Central memory CD8-positive, alpha-beta T cell (primary cell): ENCODE measurements around the gene IPCEF1.

ENCODE experiments used
- ATAC-seq: fragments of 150-1000 bp; cut with Tn5 transposase; replicated peaks from 2 replicates; pipeline ENCODE4 v1.10.0; 2022; ENCODE audit warnings: mild to moderate bottlenecking, moderate FRiP score, moderate number of reproducible peaks; ENCODE audit not compliant: poor library complexity, severe bottlenecking; ENCODE audit errors: extremely low read depth
- DNase-seq, 2 donors: peaks; one replicate each; pipeline ENCODE4 v3.0.0; 2021; ENCODE audit warnings: low spot score in 2 of 2
- H3K27ac Mint-ChIP-seq: one replicate; pipeline ENCODE4 v1.8.0; 2022; ENCODE audit warnings: low read depth, mild to moderate bottlenecking, moderate library complexity, mixed read lengths
- H3K27me3 Mint-ChIP-seq: one replicate; pipeline ENCODE4 v1.8.0; 2022; ENCODE audit warnings: mixed read lengths
- H3K36me3 Mint-ChIP-seq: one replicate; pipeline ENCODE4 v1.8.0; 2022; ENCODE audit warnings: mild to moderate bottlenecking, moderate library complexity, mixed read lengths; ENCODE audit not compliant: insufficient read depth
- H3K4me1 Mint-ChIP-seq: one replicate; pipeline ENCODE4 v1.8.0; 2022; ENCODE audit warnings: mixed read lengths
- H3K4me3 Mint-ChIP-seq: one replicate; pipeline ENCODE4 v1.8.0; 2022; ENCODE audit warnings: mild to moderate bottlenecking, moderate library complexity, mixed read lengths
- H3K9me3 Mint-ChIP-seq: one replicate; pipeline ENCODE4 v1.8.0; 2022; ENCODE audit warnings: mixed read lengths

Gene IPCEF1

GRCh38 chr6:154356690-154357089 lies at the start of gene IPCEF1:
Gene IPCEF1 (minus strand): TSS chr6:154356803. CDS start chr6:154265947, 90,856 bp downstream.
- H3K36me3 Mint-ChIP-seq: no peaks in the 10 kb centered on the region
- H3K27ac Mint-ChIP-seq: no peak within 1 kb of the TSS
- DNase-seq (no peak), ATAC-seq (peak; percentile 19)
- H3K9me3 Mint-ChIP-seq: peaks cover 7% of the 10 kb centered on the region
- H3K27me3 Mint-ChIP-seq: peaks cover 50% of the 10 kb centered on the region
- no peak within 1 kb of the TSS for H3K4me3 Mint-ChIP-seq
- H3K4me1 Mint-ChIP-seq: peaks cover 6% of the 10 kb centered on the region

GRCh38 chr6:154406301-154406700 lies 49.7 kb upstream of the IPCEF1 start:
- H3K4me1 Mint-ChIP-seq: no peaks in the 10 kb centered on the region
- no peak overlapping the region for H3K27ac Mint-ChIP-seq
- no peaks in the 10 kb centered on the region for H3K9me3 Mint-ChIP-seq
- H3K36me3 Mint-ChIP-seq: no peaks in the 10 kb centered on the region
- peaks cover 19% of the 10 kb centered on the region for H3K27me3 Mint-ChIP-seq
- no peak overlapping the region for H3K4me3 Mint-ChIP-seq
- DNase-seq (no peak), ATAC-seq (no peak)

GRCh38 chr6:154404791-154405400 lies 48.3 kb upstream of the IPCEF1 start:
- Mint-ChIP-seq H3K4me1 (no peaks in the 10 kb centered on the region), H3K27me3 (peaks cover 7% of the 10 kb centered on the region), H3K27ac (no peak overlapping the region), H3K4me3 (no peak overlapping the region), H3K9me3 (no peaks in the 10 kb centered on the region), H3K36me3 (no peaks in the 10 kb centered on the region)
- ATAC-seq (no peak), DNase-seq (no peak)

GRCh38 chr6:154403788-154404187 lies 47.2 kb upstream of the IPCEF1 start:
- Mint-ChIP-seq H3K27me3 (peaks cover 7% of the 10 kb centered on the region), H3K9me3 (no peaks in the 10 kb centered on the region)
- DNase-seq: no peak

GRCh38 chr6:154402081-154402780 lies 45.6 kb upstream of the IPCEF1 start:
- peaks cover 7% of the 10 kb centered on the region for H3K27me3 Mint-ChIP-seq
- no peak for ATAC-seq
- H3K36me3 Mint-ChIP-seq: no peaks in the 10 kb centered on the region

More at GRCh38 chr6:154403788-154404187, 47.2 kb upstream of the IPCEF1 start:
- ATAC-seq: no peak
- Mint-ChIP-seq H3K36me3 (no peaks in the 10 kb centered on the region), H3K4me3 (no peak overlapping the region), H3K27ac (no peak overlapping the region), H3K4me1 (no peaks in the 10 kb centered on the region)

GRCh38 chr6:154399097-154399496 lies 42.5 kb upstream of the IPCEF1 start:
- Mint-ChIP-seq H3K4me1 (no peaks in the 10 kb centered on the region), H3K9me3 (no peaks in the 10 kb centered on the region), H3K36me3 (no peaks in the 10 kb centered on the region), H3K4me3 (no peak overlapping the region), H3K27me3 (peaks cover 10% of the 10 kb centered on the region), H3K27ac (no peak overlapping the region)
- DNase-seq (no peak), ATAC-seq (no peak)

More at GRCh38 chr6:154402081-154402780, 45.6 kb upstream of the IPCEF1 start:
- H3K4me3 Mint-ChIP-seq: no peak overlapping the region
- no peak for DNase-seq
- H3K9me3 Mint-ChIP-seq: no peaks in the 10 kb centered on the region
- no peak overlapping the region for H3K27ac Mint-ChIP-seq
- H3K4me1 Mint-ChIP-seq: no peaks in the 10 kb centered on the region

GRCh38 chr6:154397491-154398195 lies 41.0 kb upstream of the IPCEF1 start:
- no peak overlapping the region for H3K4me3 Mint-ChIP-seq
- DNase-seq (no peak), ATAC-seq (no peak)
- H3K27ac Mint-ChIP-seq: no peak overlapping the region
- no peaks in the 10 kb centered on the region for H3K4me1 Mint-ChIP-seq
- no peaks in the 10 kb centered on the region for H3K9me3 Mint-ChIP-seq
- no peaks in the 10 kb centered on the region for H3K36me3 Mint-ChIP-seq
- peaks cover 10% of the 10 kb centered on the region for H3K27me3 Mint-ChIP-seq

- DNase-seq: no peak
- Mint-ChIP-seq H3K4me3 (no peak overlapping the region), H3K4me1 (no peaks in the 10 kb centered on the region), H3K27me3 (peaks cover 22% of the 10 kb centered on the region), H3K27ac (no peak overlapping the region), H3K36me3 (no peaks in the 10 kb centered on the region), H3K9me3 (no peaks in the 10 kb centered on the region)
- no peak for ATAC-seq
Measured at GRCh38 chr6:154395878-154396277, 39.3 kb upstream of the IPCEF1 start.

- ATAC-seq (no peak), DNase-seq (no peak)
- Mint-ChIP-seq H3K4me3 (no peak overlapping the region), H3K27me3 (peaks cover 24% of the 10 kb centered on the region), H3K9me3 (no peaks in the 10 kb centered on the region), H3K36me3 (no peaks in the 10 kb centered on the region), H3K4me1 (no peaks in the 10 kb centered on the region), H3K27ac (no peak overlapping the region)
Measured at GRCh38 chr6:154395316-154395715, 38.7 kb upstream of the IPCEF1 start.

GRCh38 chr6:154394571-154394970 lies 38.0 kb upstream of the IPCEF1 start:
- peaks cover 32% of the 10 kb centered on the region for H3K27me3 Mint-ChIP-seq
- no peaks in the 10 kb centered on the region for H3K36me3 Mint-ChIP-seq
- ATAC-seq: no peak
- no peak for DNase-seq
- no peaks in the 10 kb centered on the region for H3K9me3 Mint-ChIP-seq
- no peaks in the 10 kb centered on the region for H3K4me1 Mint-ChIP-seq
- H3K27ac Mint-ChIP-seq: no peak overlapping the region
- no peak overlapping the region for H3K4me3 Mint-ChIP-seq

- Mint-ChIP-seq H3K27me3 (peaks cover 65% of the 10 kb centered on the region), H3K4me1 (no peaks in the 10 kb centered on the region), H3K9me3 (no peaks in the 10 kb centered on the region), H3K4me3 (no peak overlapping the region), H3K27ac (no peak overlapping the region), H3K36me3 (no peaks in the 10 kb centered on the region)
- ATAC-seq: no peak
- no peak for DNase-seq
Measured at GRCh38 chr6:154390034-154390433, 33.4 kb upstream of the IPCEF1 start.

- H3K36me3 Mint-ChIP-seq: no peaks in the 10 kb centered on the region
- peaks cover 66% of the 10 kb centered on the region for H3K27me3 Mint-ChIP-seq
- no peak overlapping the region for H3K27ac Mint-ChIP-seq
- DNase-seq (no peak), ATAC-seq (no peak)
- no peaks in the 10 kb centered on the region for H3K9me3 Mint-ChIP-seq
- H3K4me3 Mint-ChIP-seq: no peak overlapping the region
- H3K4me1 Mint-ChIP-seq: no peaks in the 10 kb centered on the region
Measured at GRCh38 chr6:154388803-154389202, 32.2 kb upstream of the IPCEF1 start.
